PC-3 (cell line): ENCODE measurements around the gene ZFP90. TPM values are rescaled to one million over a fixed set of nuclear protein-coding genes. Genes with fewer than 3 reads are reported as not detected.

ENCODE experiments used
- ATAC-seq: fragments of 200-7000 bp; cut with Tn5 transposase; 2 replicates; pipeline ENCODE4 v1.9.1; 2020; ENCODE audit warnings: mild to moderate bottlenecking, moderate library complexity
- BruUV-seq: library from RNA; stranded (reverse); fragments of 400-500 nt; replicated peaks from 2 replicates; lab custom pipeline; 2021; lab: Mats Ljungman, UMichigan
- CTCF ChIA-PET: fragments of 300-600 bp; sonication (Branson Sonifier 250); formaldehyde crosslinking; loops from one replicate; lab custom pipeline; 2022; ENCODE audit warnings: antibody characterized with exemption; lab: Charles Lee
- POLR2A ChIA-PET: fragments of 300-600 bp; sonication (Branson Sonifier 250); formaldehyde crosslinking; loops from one replicate; lab custom pipeline; 2022; ENCODE audit warnings: antibody characterized with exemption; ENCODE audit not compliant: unreplicated experiment; lab: Charles Lee
- DNase-seq: peaks from one replicate; pipeline ENCODE4 v3.0.0-alpha.2; 2015
- H2AFZ ChIP-seq: fragments of 300-600 bp; sonication (generic); 2 replicates; pipeline ENCODE4 v1.6.0; 2016; ENCODE audit warnings: antibody characterized with exemption, low read length
- H3F3A ChIP-seq: fragments of 300-600 bp; sonication (generic); one replicate; pipeline ENCODE4 v1.6.0; 2017; ENCODE audit warnings: antibody characterized with exemption, low read length, control low read depth, mild to moderate bottlenecking; ENCODE audit not compliant: unreplicated experiment
- H3K27ac ChIP-seq: fragments of 300-600 bp; sonication (generic); 2 replicates; pipeline ENCODE4 v1.5.1; 2016; ENCODE audit warnings: mild to moderate bottlenecking, low read length
- H3K27me3 ChIP-seq: fragments of 300-600 bp; sonication (generic); 2 replicates; pipeline ENCODE4 v1.6.1; 2016; ENCODE audit warnings: low read length, mixed read lengths
- H3K36me3 ChIP-seq: fragments of 300-600 bp; sonication (generic); 2 replicates; pipeline ENCODE4 v1.6.1; 2016; ENCODE audit warnings: low read depth, mixed run types, low read length, mixed read lengths
- H3K4me1 ChIP-seq: fragments of 300-600 bp; sonication (generic); 2 replicates; pipeline ENCODE4 v1.5.1; 2016; ENCODE audit warnings: low read length; ENCODE audit not compliant: insufficient read depth
- H3K4me2 ChIP-seq: fragments of 300-600 bp; sonication (generic); 2 replicates; pipeline ENCODE4 v1.6.0; 2016; ENCODE audit warnings: low read length
- H3K4me3 ChIP-seq: fragments of 300-600 bp; sonication (generic); 2 replicates; pipeline ENCODE4 v1.5.1; 2016; ENCODE audit warnings: mild to moderate bottlenecking, low read length, mixed read lengths
- H3K79me2 ChIP-seq: fragments of 300-600 bp; sonication (generic); 2 replicates; pipeline ENCODE4 v1.6.1; 2017; ENCODE audit warnings: low read length, mixed read lengths
- H3K9ac ChIP-seq: fragments of 300-600 bp; sonication (generic); 2 replicates; pipeline ENCODE4 v1.6.0; 2016; ENCODE audit warnings: mild to moderate bottlenecking, low read length
- H3K9me2 ChIP-seq: fragments of 300-600 bp; sonication (generic); replicated peaks from 2 replicates; pipeline ENCODE4 v1.6.1; 2016; ENCODE audit warnings: mixed run types, low read length, mixed read lengths
- H3K9me3 ChIP-seq: fragments of 300-600 bp; sonication (generic); 2 replicates; pipeline ENCODE4 v1.6.1; 2016; ENCODE audit warnings: low read length, mixed read lengths
- H4K20me1 ChIP-seq: fragments of 300-600 bp; sonication (generic); 2 replicates; pipeline ENCODE4 v1.6.1; 2016; ENCODE audit warnings: low read length, mixed read lengths
- CTCF ChIP-seq: fragments of 300-600 bp; sonication (generic); conservative IDR thresholded peaks from 2 replicates; pipeline ENCODE4 v1.5.1; 2017; ENCODE audit warnings: antibody characterized with exemption, low read depth, mild to moderate bottlenecking, low read length
- EZH2 ChIP-seq: fragments of 300-600 bp; sonication (generic); IDR thresholded peaks from one replicate; pipeline ENCODE4 v1.6.1; 2017; ENCODE audit warnings: antibody characterized with exemption, mild to moderate bottlenecking, low read length; ENCODE audit not compliant: unreplicated experiment
- EZH2phosphoT487 ChIP-seq: fragments of 300-600 bp; sonication (generic); IDR thresholded peaks from 2 replicates; pipeline ENCODE4 v1.6.1; 2018; ENCODE audit warnings: mild to moderate bottlenecking, antibody characterized with exemption, low read length, borderline replicate concordance
- intact Hi-C: fragments of 100-400 bp; cut with micrococcal nuclease; formaldehyde crosslinking; loops from 2 replicates; pipeline ENCODE4 v1.9.0; 2023
- total RNA-seq: library from RNA; depleted of rRNA; stranded (reverse); fragments of >200 nt; gene quantifications from 2 replicates; pipeline ENCODE4 v1.2.3, GENCODE V29; 2014

Gene ZFP90
- total RNA-seq, 1 experiment from 2014 or later: 18.9 TPM

DNA sequence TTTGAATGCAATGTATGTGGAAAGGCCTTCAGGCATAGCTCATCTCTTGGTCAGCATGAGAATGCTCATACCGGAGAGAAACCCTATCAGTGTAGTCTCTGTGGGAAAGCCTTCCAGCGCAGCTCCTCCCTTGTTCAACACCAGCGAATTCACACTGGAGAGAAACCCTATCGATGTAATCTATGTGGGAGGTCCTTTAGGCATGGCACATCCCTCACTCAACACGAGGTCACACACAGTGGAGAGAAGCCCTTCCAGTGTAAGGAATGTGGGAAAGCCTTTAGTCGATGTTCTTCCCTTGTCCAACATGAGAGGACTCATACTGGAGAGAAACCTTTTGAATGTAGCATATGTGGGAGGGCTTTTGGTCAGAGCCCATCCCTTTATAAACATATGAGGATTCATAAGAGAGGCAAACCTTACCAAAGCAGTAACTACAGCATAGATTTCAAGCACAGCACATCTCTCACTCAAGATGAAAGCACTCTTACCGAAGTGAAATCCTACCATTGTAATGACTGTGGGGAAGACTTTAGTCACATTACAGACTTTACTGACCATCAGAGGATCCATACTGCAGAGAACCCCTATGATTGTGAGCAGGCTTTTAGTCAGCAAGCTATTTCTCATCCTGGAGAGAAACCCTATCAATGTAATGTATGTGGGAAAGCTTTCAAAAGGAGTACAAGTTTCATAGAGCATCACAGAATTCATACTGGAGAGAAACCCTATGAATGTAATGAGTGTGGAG, 24.7 kb downstream of the ZFP90 start:
- intact Hi-C loops: no loop called here
- Histone ChIP-seq H3K4me2 (no peak overlapping the region), H3F3A (no peaks in the 10 kb centered on the region), H3K9me2 (no peaks in the 10 kb centered on the region), H3K36me3 (peaks cover 62% of the 10 kb centered on the region), H3K9me3 (peaks cover 64% of the 10 kb centered on the region), H2AFZ (no peak overlapping the region), H3K9ac (no peak overlapping the region), H3K79me2 (no peaks in the 10 kb centered on the region), H3K4me3 (no peak overlapping the region; the same call in 1 of the 2 replicates), H3K27ac (no peak overlapping the region), H3K27me3 (no peaks in the 10 kb centered on the region), H3K4me1 (no peaks in the 10 kb centered on the region), H4K20me1 (no peaks in the 10 kb centered on the region)
- ATAC-seq (no peak), DNase-seq (no peak)
- no TSS peak for BruUV-seq
- CTCF ChIA-PET: no interaction called here
- POLR2A ChIA-PET: no interaction called here
- TF ChIP-seq EZH2 (no peak), EZH2phosphoT487 (no peak), CTCF (no peak)

DNA sequence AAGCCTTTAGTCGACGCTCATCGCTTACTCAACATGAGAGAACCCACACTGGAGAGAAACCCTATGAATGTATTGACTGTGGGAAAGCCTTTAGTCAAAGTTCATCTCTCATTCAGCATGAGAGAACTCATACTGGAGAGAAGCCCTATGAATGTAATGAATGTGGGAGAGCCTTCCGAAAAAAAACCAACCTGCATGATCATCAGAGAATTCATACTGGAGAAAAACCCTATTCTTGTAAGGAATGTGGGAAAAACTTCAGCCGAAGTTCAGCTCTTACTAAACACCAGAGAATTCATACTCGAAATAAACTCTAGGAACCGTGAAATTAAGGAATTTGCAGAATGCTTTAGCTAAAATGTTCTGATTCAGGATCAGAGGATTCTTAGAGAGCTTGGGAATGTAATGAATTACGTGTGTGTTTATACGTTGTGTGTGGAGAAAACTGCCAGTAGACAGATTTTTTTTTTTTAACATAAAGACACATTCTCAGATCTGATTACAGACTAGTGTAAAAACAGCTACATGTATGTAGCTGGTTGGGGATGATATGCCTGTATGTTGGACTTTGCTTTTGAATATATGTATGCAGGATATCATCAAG, 25.4 kb downstream of the ZFP90 start:
- ATAC-seq: no peak
- no TSS peak for BruUV-seq
- ChIA-PET POLR2A (no interaction called here), CTCF (no interaction called here)
- Histone ChIP-seq H2AFZ (no peak overlapping the region), H3K27me3 (no peaks in the 10 kb centered on the region), H3F3A (no peaks in the 10 kb centered on the region), H3K4me2 (no peak overlapping the region), H3K9ac (no peak overlapping the region), H3K4me1 (no peaks in the 10 kb centered on the region), H3K36me3 (peaks cover 57% of the 10 kb centered on the region), H4K20me1 (no peaks in the 10 kb centered on the region), H3K27ac (no peak overlapping the region), H3K9me3 (peaks cover 64% of the 10 kb centered on the region), H3K79me2 (no peaks in the 10 kb centered on the region), H3K9me2 (no peaks in the 10 kb centered on the region), H3K4me3 (no peak overlapping the region; the same call in 1 of the 2 replicates)
- TF ChIP-seq EZH2phosphoT487 (no peak), EZH2 (no peak), CTCF (no peak)
- DNase-seq: no peak
- intact Hi-C loops: no loop called here

DNA sequence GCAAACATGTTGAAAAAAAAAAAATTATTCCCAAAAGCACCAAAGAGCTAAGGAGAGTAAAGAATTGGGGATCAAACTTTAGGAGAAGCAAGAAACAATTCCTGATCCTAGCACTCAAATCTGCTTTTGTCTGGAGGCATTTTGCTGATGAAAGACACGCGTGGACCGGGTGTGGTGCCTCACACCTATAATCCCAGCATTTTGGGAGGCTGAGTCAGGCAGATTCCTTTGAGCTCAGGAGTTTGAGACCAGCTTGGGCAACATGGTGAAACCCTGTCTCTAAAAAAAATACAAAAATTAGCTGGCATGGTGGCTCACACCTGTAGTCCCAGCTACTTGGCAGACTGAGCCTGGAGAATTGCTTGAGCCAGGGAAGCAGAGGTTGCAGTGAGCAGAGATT, 35.4 kb downstream of the ZFP90 start:
- H4K20me1 ChIP-seq: no peaks in the 10 kb centered on the region
- 0 out of 2 replicates have a peak, but pooled peaks cover 4% of the 10 kb centered on the region for H3K9me3 ChIP-seq
- ChIA-PET CTCF (no interaction called here), POLR2A (no interaction called here)
- no peaks in the 10 kb centered on the region for H3K27me3 ChIP-seq
- no peaks in the 10 kb centered on the region for H3K4me1 ChIP-seq
- intact Hi-C loops: no loop called here
- H3K27ac ChIP-seq: no peak overlapping the region
- TF ChIP-seq CTCF (no peak), EZH2 (no peak), EZH2phosphoT487 (no peak)
- no peaks in the 10 kb centered on the region for H3K9me2 ChIP-seq
- BruUV-seq: no TSS peak
- ATAC-seq (no peak), DNase-seq (no peak)
- no peaks in the 10 kb centered on the region for H3F3A ChIP-seq
- no peak overlapping the region for H3K9ac ChIP-seq
- H3K4me3 ChIP-seq: no peak overlapping the region
- no peak overlapping the region for H3K4me2 ChIP-seq
- H3K79me2 ChIP-seq: no peaks in the 10 kb centered on the region
- H2AFZ ChIP-seq: no peak overlapping the region
- no peaks in the 10 kb centered on the region; the same call in 1 of the 2 replicates for H3K36me3 ChIP-seq
